ENCODE measurements around the gene CENPA. TPM values are rescaled to one million over a fixed set of nuclear protein-coding genes. Genes with fewer than 3 reads are reported as not detected.
A peak's percentile ranks its signal among the peaks of the same experiment; 100 is the strongest.

The CENPA gene
- total and polyA plus RNA-seq, 3 experiments from 2014 or later, result 0.70 to 21.6 (median 18.2) TPM

DNA sequence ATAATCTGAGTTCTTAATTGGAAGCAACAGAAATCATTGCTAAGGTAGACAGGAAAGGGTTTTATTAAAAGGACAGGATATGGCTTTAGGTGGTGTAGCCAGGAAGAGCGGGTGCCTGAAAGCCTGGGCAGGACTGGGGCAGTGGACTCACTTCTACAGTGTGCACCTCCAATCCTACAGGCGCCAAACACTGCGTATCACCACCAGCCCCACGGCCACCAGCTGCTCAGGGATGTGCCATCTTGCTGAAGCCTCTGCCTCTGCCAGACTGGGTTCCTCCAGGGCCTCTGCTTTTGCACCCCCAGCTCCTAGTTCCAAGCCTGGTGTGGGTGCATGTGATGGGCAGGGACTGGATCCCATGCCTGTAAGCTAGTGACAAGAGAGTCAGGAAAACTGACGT is 32.4 kb downstream of the CENPA start:
- H3K9me3 Mint-ChIP-seq, result no peaks in the 10 kb centered on the region
- Histone ChIP-seq H3K4me3 (ENCODE audit: low read length) (no peak overlapping the region), H3K9me3 (ENCODE audit: low read length) (no peaks in the 10 kb centered on the region), H3K27ac (ENCODE audit: low read depth, low read length) (no peak overlapping the region), H3K27me3 (ENCODE audit: insufficient read depth, low read length, poor library complexity, severe bottlenecking) (no peaks in the 10 kb centered on the region), H3K4me1 (ENCODE audit: insufficient read depth, low read length) (no peaks in the 10 kb centered on the region), H3K36me3 (ENCODE audit: insufficient read depth, low read length) (no peaks in the 10 kb centered on the region)
- peaks cover 0 to 5% (median 3%) of the 10 kb centered on the region in 3 donors for H3K36me3 Mint-ChIP-seq
- CTCF ChIA-PET, result interaction anchor here (1.2 kb wide), 1 partner anchor 28 kb away, joined by 4 read pairs; no protein-coding TSS in a partner anchor
- no peak for DNase-seq
- POLR2A ChIA-PET, result no interaction called here
- no peak overlapping the region for H3K27ac Mint-ChIP-seq
- H3K27me3 Mint-ChIP-seq, result peaks cover 16 to 56% of the 10 kb centered on the region in 2 donors
- no peak overlapping the region for H3K4me3 Mint-ChIP-seq
- H3K4me1 Mint-ChIP-seq, result no peaks in the 10 kb centered on the region

DNA sequence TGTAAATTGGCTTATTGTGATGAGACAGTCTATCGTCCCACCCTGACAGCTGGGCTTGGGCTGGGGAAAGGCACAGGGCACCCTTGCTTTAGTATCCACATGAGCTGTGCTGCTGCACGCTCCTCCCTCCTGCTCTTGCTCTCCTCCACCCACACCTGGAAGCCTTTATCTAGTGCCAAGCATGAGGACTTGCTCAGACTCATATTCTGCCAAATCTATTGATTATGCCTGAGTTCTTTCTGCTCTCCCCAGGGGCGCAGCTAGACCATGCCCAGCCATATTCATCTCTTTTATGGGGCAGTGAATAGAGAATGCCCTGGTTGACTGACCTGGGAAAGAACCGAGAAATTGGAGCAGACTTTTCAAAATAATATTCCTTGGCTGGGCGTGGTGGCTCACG is 33.1 kb downstream of the CENPA start:
- Histone ChIP-seq H3K4me3 (ENCODE audit: low read length) (no peak overlapping the region), H3K27ac (ENCODE audit: low read depth, low read length) (no peak overlapping the region), H3K4me1 (ENCODE audit: insufficient read depth, low read length) (no peaks in the 10 kb centered on the region), H3K9me3 (ENCODE audit: low read length) (no peaks in the 10 kb centered on the region), H3K27me3 (ENCODE audit: insufficient read depth, low read length, poor library complexity, severe bottlenecking) (no peaks in the 10 kb centered on the region), H3K36me3 (ENCODE audit: insufficient read depth, low read length) (no peaks in the 10 kb centered on the region)
- Mint-ChIP-seq H3K9me3 (no peaks in the 10 kb centered on the region), H3K4me1 (no peaks in the 10 kb centered on the region), H3K36me3 (peaks cover 0 to 5% (median 3%) of the 10 kb centered on the region in 3 donors), H3K27me3 (peaks cover 16 to 51% of the 10 kb centered on the region in 2 donors), H3K4me3 (no peak overlapping the region), H3K27ac (no peak overlapping the region)
- DNase-seq, result no peak
- ChIA-PET CTCF (interaction anchor here (1.2 kb wide), 1 partner anchor 27 kb away, joined by 4 read pairs; no protein-coding TSS in a partner anchor), POLR2A (no interaction called here)

DNA sequence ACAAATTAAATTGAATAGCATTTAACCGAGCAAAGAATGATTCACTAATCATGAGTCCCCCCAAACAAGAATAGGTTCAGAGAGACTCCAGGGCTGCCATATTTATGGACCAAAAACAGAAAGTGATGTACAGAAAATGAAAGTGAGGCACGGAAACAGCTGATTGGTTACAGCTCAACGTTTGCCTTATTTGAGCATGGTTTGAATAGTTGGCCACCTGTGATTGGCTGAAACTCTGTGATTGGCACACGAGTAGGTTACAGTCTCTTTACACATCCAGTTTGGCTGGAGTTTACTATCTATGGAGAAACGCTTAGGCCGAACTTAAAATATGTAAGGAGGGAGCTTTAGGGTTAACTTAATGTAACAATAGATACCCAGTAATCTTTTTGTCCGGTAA is 35.1 kb downstream of the CENPA start:
- no peak overlapping the region for H3K27ac Mint-ChIP-seq
- no peaks in the 10 kb centered on the region for H3K4me1 Mint-ChIP-seq
- CTCF ChIA-PET, result no interaction called here
- H3K9me3 Mint-ChIP-seq, result no peaks in the 10 kb centered on the region
- no peak overlapping the region for H3K4me3 Mint-ChIP-seq
- H3K36me3 Mint-ChIP-seq, result no peaks in the 10 kb centered on the region
- H3K27ac ChIP-seq (ENCODE audit: low read depth, low read length), result no peak overlapping the region
- H3K4me3 ChIP-seq (ENCODE audit: low read length), result no peak overlapping the region
- H3K4me1 ChIP-seq (ENCODE audit: insufficient read depth, low read length), result no peaks in the 10 kb centered on the region
- H3K27me3 Mint-ChIP-seq, result peaks cover 10 to 42% of the 10 kb centered on the region in 2 donors
- no peak for DNase-seq
- no peaks in the 10 kb centered on the region for H3K9me3 ChIP-seq (ENCODE audit: low read length)
- no peaks in the 10 kb centered on the region for H3K36me3 ChIP-seq (ENCODE audit: insufficient read depth, low read length)
- POLR2A ChIA-PET, result no interaction called here
- no peaks in the 10 kb centered on the region for H3K27me3 ChIP-seq (ENCODE audit: insufficient read depth, low read length, poor library complexity, severe bottlenecking)

DNA sequence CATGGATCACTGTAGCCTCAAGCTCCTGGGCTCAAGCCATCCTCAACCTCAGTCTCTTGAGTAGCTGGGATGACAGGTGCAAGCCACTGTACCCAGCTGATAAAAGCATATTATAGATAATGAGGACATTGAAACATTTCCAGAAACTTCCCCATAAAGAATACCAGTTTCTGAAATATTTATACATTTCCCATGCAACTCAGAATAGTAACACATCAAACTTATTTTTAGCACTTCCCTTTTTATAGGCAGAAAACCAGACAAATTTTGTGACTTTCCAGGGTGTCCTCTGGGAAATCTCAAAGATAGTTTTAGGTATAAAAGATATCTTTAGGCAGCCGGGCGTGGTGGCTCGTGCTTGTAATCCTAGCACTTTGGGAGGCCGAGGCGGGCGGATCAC is 37.0 kb downstream of the CENPA start:
- DNase-seq, result no peak
- H3K4me3 ChIP-seq (ENCODE audit: low read length), result no peak overlapping the region
- POLR2A ChIA-PET, result no interaction called here
- H3K36me3 ChIP-seq (ENCODE audit: insufficient read depth, low read length), result no peaks in the 10 kb centered on the region
- no peaks in the 10 kb centered on the region for H3K27me3 ChIP-seq (ENCODE audit: insufficient read depth, low read length, poor library complexity, severe bottlenecking)
- H3K4me3 Mint-ChIP-seq, result no peak overlapping the region
- no peak overlapping the region for H3K27ac ChIP-seq (ENCODE audit: low read depth, low read length)
- H3K9me3 Mint-ChIP-seq, result no peaks in the 10 kb centered on the region
- CTCF ChIA-PET, result interaction anchor here (0.8 kb wide), 1 partner anchor 23 kb away, joined by 3 read pairs; no protein-coding TSS in a partner anchor
- no peaks in the 10 kb centered on the region for H3K4me1 ChIP-seq (ENCODE audit: insufficient read depth, low read length)
- H3K4me1 Mint-ChIP-seq, result no peaks in the 10 kb centered on the region
- peaks cover 9 to 38% of the 10 kb centered on the region in 2 donors for H3K27me3 Mint-ChIP-seq
- H3K27ac Mint-ChIP-seq, result no peak overlapping the region
- no peaks in the 10 kb centered on the region for H3K36me3 Mint-ChIP-seq
- H3K9me3 ChIP-seq (ENCODE audit: low read length), result no peaks in the 10 kb centered on the region

DNA sequence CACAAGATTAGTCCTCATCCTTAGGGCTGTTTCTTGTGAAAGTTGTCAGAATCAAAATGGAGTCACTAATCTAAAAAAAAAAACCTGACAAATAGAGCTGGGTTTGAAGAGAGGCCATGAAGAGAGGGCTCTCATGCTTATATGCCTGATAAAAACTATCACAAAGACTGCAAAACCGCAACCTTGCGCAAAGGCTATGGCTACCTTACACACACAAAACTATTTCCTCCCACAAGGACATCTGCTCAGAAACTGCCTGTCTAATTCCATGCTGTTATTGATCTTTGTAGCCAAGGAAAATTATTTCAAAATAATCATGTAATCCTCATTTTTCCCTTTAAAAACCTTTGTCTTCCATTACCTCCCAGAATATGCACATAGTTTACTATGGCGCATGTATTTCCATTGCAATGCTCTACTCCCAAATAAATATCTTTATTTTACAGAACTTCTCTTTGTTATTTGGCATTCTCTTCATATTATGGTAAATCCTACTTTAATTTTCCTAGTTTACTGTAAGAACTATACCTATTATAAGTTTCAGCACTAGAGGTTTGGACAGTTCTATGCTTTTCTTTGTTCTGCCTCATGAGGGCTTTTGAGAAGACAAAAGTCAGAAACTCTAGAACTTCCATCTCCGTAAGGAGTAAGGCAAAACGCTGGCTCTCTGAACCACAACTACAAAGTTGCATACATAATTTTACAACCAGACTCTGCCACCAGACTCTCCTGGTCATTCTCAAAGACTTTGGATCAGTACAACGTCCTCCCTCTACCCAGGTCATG is 52.5 kb downstream of the CENPA start:
- ChIA-PET CTCF (no interaction called here), POLR2A (no interaction called here)
- H3K27ac Mint-ChIP-seq, result no peak overlapping the region
- Histone ChIP-seq H3K36me3 (ENCODE audit: insufficient read depth, low read length) (no peaks in the 10 kb centered on the region), H3K27ac (ENCODE audit: low read depth, low read length) (no peak overlapping the region), H3K9me3 (ENCODE audit: low read length) (no peaks in the 10 kb centered on the region), H3K4me3 (ENCODE audit: low read length) (no peak overlapping the region), H3K27me3 (ENCODE audit: insufficient read depth, low read length, poor library complexity, severe bottlenecking) (peaks cover 6% of the 10 kb centered on the region), H3K4me1 (ENCODE audit: insufficient read depth, low read length) (no peaks in the 10 kb centered on the region)
- H3K9me3 Mint-ChIP-seq, result no peaks in the 10 kb centered on the region
- H3K27me3 Mint-ChIP-seq, result peaks cover 34 to 67% of the 10 kb centered on the region in 2 donors
- no peak overlapping the region for H3K4me3 Mint-ChIP-seq
- H3K36me3 Mint-ChIP-seq, result no peaks in the 10 kb centered on the region
- DNase-seq, result no peak
- no peaks in the 10 kb centered on the region for H3K4me1 Mint-ChIP-seq

DNA sequence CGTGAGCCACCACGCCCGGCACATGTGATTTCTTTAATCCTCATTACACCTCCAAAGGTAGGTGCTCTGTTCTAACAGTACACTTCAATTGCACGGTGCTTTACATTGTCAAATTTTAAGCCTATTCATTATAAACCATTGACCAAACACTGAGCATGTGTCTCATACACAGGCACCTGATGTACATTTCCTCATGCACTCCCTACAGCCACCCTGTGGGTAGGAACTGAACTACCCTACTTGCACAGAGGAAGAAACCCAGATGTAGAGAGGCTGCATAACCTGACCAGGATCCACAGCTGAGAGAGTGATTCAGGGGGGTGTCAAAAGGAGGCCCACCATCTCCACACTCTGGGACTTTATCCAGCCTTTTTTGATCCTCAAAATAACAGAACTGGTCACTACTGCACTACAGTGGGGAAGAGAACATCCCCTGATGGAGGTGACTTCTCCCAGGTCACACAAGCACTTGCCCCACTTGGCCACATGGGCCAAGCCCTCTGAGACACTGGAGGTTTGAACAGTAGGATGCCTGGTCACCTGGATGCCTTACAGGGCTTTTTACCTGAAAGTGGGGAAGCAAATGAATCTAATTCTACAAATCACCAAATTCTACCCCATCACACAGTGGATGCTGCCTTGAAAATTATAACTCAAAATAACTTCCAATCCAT is 55.2 kb downstream of the CENPA start:
- H3K4me3 ChIP-seq (ENCODE audit: low read length), result no peak overlapping the region
- no peak overlapping the region for H3K27ac ChIP-seq (ENCODE audit: low read depth, low read length)
- no peaks in the 10 kb centered on the region for H3K4me1 ChIP-seq (ENCODE audit: insufficient read depth, low read length)
- peak overlapping the region in 1 of 7 donors; percentile 37 for H3K4me3 Mint-ChIP-seq
- no peaks in the 10 kb centered on the region for H3K9me3 Mint-ChIP-seq
- no peaks in the 10 kb centered on the region for H3K4me1 Mint-ChIP-seq
- H3K36me3 ChIP-seq (ENCODE audit: insufficient read depth, low read length), result no peaks in the 10 kb centered on the region
- peaks cover 0 to 3% (median 0%) of the 10 kb centered on the region in 3 donors for H3K36me3 Mint-ChIP-seq
- no peaks in the 10 kb centered on the region for H3K9me3 ChIP-seq (ENCODE audit: low read length)
- H3K27ac Mint-ChIP-seq, result no peak overlapping the region
- peaks cover 38 to 68% of the 10 kb centered on the region in 2 donors for H3K27me3 Mint-ChIP-seq
- ChIA-PET CTCF (no interaction called here), POLR2A (no interaction called here)
- DNase-seq, result no peak
- peaks cover 16% of the 10 kb centered on the region for H3K27me3 ChIP-seq (ENCODE audit: insufficient read depth, low read length, poor library complexity, severe bottlenecking)

DNA sequence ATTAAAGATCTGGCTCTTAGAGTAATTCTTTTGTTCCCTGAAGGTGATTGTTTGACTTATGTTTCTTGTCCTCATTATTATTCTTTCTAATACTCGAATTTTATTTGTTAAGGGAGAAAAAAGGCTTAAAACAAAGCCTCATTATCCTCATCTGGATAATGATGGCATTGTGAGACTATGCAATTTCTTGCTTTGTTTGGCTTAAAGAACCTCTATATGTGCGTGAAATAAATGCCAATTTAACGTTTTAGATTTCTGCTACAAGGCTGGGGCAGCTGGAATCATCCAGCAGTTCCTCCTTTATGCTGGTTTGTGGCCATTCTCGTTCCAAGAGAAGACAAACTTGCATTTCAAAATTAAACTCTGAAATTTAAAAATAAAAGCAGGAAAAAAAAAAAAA is 57.2 kb downstream of the CENPA start:
- no peak overlapping the region for H3K4me3 ChIP-seq (ENCODE audit: low read length)
- ChIA-PET CTCF (interaction anchor here (0.6 to 1.4 kb wide), 3 partner anchors 9 to 437 kb away, joined by 3 to 4 read pairs (median 3); no protein-coding TSS in a partner anchor), POLR2A (no interaction called here)
- peaks cover 42 to 71% of the 10 kb centered on the region in 2 donors for H3K27me3 Mint-ChIP-seq
- no peak overlapping the region for H3K27ac ChIP-seq (ENCODE audit: low read depth, low read length)
- no peaks in the 10 kb centered on the region for H3K36me3 ChIP-seq (ENCODE audit: insufficient read depth, low read length)
- H3K4me1 ChIP-seq (ENCODE audit: insufficient read depth, low read length), result peaks cover 14% of the 10 kb centered on the region
- peaks cover 6 to 11% (median 11%) of the 10 kb centered on the region in 3 donors for H3K4me1 Mint-ChIP-seq
- H3K4me3 Mint-ChIP-seq, result no peak overlapping the region
- no peaks in the 10 kb centered on the region for H3K9me3 ChIP-seq (ENCODE audit: low read length)
- H3K9me3 Mint-ChIP-seq, result no peaks in the 10 kb centered on the region
- H3K36me3 Mint-ChIP-seq, result peaks cover 0 to 3% (median 0%) of the 10 kb centered on the region in 3 donors
- no peak overlapping the region for H3K27ac Mint-ChIP-seq
- H3K27me3 ChIP-seq (ENCODE audit: insufficient read depth, low read length, poor library complexity, severe bottlenecking), result peaks cover 30% of the 10 kb centered on the region
- no peak for DNase-seq
